Measurements from ENCODE around the gene STX11. TPM values are rescaled to one million over a fixed set of nuclear protein-coding genes. Genes with fewer than 3 reads are reported as not detected.

The STX11 gene
- total and polyA plus RNA-seq, 10 of the 15 experiments (the other 5 are each of a cell fraction or from before 2014, with no cell fraction given) = 0.66 to 38.1 (median 19.8) TPM

DNA sequence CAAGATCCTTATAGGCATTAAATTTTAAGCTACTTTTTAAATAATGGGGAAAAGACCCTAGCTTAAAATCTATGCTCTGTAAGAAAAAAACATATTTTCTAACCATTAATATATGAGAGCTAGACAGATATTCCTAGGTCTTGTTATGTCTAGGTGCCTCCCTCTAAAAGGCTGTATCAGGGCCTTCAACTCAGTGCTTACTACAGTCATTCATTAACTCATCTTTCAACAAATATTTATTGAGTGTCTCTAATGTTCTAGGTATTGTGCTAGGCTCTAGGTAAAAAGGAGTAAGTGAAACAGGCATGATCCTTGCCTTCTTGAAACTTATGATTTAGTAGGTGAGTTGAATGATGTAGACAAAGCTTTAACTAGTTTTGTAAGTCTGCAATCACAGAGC lies 6.4 kb upstream of the STX11 start:
- CTCF ChIA-PET = interaction anchor here (0.8 to 2.1 kb wide), 10 partner anchors 10 to 202 kb away, joined by 3 to 7 read pairs (median 4); no protein-coding TSS in a partner anchor
- no peak for FAIRE-seq
- BruUV-seq (replicated peaks) = no TSS peak

More for the DNA sequence above, 6.4 kb upstream of the STX11 start:
- H3K9ac ChIP-seq (ENCODE audit: control insufficient read depth, insufficient read depth, low read length) = no peak overlapping the region
- H2AFZ ChIP-seq (ENCODE audit: control insufficient read depth, low read depth, low read length) = no peak overlapping the region; the same call in 1 of the 2 replicates
- H3K79me2 ChIP-seq (ENCODE audit: control insufficient read depth, insufficient read depth, low read length) = no peaks in the 10 kb centered on the region
- H3K4me3 ChIP-seq = no peak overlapping the region
- no peak overlapping the region for H3K27ac ChIP-seq (ENCODE audit: control insufficient read depth, insufficient read depth)
- no peaks in the 10 kb centered on the region for H3K9me3 ChIP-seq (replicated peaks; ENCODE audit: control insufficient read depth, insufficient read depth, low read length)
- H3K4me1 ChIP-seq (ENCODE audit: control insufficient read depth, insufficient read depth, low read length) = peaks cover 18% of the 10 kb centered on the region
- in situ Hi-C loops (cut with MboI) = no loop called here
- TF ChIP-seq KAT2A (conservative IDR thresholded peaks at IDR 0.05; ENCODE audit: control insufficient read depth, low read depth, low read length) (no peak), RAD51 (IDR thresholded peaks at IDR 0.05) (no peak), TARDBP (IDR thresholded peaks at IDR 0.05; ENCODE audit: borderline replicate concordance) (no peak), FOXK2 (IDR thresholded peaks at IDR 0.05) (no peak), IKZF1 (conservative IDR thresholded peaks at IDR 0.05) (no peak), SIX5 (IDR thresholded peaks at IDR 0.05; ENCODE audit: low read depth, low read length, severe bottlenecking) (no peak)
- TF ChIP-seq, protein P1, sequence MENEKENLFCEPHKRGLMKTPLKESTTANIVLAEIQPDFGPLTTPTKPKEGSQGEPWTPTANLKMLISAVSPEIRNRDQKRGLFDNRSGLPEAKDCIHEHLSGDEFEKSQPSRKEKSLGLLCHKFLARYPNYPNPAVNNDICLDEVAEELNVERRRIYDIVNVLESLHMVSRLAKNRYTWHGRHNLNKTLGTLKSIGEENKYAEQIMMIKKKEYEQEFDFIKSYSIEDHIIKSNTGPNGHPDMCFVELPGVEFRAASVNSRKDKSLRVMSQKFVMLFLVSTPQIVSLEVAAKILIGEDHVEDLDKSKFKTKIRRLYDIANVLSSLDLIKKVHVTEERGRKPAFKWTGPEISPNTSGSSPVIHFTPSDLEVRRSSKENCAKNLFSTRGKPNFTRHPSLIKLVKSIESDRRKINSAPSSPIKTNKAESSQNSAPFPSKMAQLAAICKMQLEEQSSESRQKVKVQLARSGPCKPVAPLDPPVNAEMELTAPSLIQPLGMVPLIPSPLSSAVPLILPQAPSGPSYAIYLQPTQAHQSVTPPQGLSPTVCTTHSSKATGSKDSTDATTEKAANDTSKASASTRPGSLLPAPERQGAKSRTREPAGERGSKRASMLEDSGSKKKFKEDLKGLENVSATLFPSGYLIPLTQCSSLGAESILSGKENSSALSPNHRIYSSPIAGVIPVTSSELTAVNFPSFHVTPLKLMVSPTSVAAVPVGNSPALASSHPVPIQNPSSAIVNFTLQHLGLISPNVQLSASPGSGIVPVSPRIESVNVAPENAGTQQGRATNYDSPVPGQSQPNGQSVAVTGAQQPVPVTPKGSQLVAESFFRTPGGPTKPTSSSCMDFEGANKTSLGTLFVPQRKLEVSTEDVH (IDR thresholded peaks at IDR 0.05; ENCODE audit: low read depth, partially characterized antibody) = no peak
- TF ChIP-seq, protein P2, sequence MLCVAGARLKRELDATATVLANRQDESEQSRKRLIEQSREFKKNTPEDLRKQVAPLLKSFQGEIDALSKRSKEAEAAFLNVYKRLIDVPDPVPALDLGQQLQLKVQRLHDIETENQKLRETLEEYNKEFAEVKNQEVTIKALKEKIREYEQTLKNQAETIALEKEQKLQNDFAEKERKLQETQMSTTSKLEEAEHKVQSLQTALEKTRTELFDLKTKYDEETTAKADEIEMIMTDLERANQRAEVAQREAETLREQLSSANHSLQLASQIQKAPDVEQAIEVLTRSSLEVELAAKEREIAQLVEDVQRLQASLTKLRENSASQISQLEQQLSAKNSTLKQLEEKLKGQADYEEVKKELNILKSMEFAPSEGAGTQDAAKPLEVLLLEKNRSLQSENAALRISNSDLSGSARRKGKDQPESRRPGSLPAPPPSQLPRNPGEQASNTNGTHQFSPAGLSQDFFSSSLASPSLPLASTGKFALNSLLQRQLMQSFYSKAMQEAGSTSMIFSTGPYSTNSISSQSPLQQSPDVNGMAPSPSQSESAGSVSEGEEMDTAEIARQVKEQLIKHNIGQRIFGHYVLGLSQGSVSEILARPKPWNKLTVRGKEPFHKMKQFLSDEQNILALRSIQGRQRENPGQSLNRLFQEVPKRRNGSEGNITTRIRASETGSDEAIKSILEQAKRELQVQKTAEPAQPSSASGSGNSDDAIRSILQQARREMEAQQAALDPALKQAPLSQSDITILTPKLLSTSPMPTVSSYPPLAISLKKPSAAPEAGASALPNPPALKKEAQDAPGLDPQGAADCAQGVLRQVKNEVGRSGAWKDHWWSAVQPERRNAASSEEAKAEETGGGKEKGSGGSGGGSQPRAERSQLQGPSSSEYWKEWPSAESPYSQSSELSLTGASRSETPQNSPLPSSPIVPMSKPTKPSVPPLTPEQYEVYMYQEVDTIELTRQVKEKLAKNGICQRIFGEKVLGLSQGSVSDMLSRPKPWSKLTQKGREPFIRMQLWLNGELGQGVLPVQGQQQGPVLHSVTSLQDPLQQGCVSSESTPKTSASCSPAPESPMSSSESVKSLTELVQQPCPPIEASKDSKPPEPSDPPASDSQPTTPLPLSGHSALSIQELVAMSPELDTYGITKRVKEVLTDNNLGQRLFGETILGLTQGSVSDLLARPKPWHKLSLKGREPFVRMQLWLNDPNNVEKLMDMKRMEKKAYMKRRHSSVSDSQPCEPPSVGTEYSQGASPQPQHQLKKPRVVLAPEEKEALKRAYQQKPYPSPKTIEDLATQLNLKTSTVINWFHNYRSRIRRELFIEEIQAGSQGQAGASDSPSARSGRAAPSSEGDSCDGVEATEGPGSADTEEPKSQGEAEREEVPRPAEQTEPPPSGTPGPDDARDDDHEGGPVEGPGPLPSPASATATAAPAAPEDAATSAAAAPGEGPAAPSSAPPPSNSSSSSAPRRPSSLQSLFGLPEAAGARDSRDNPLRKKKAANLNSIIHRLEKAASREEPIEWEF (IDR thresholded peaks at IDR 0.05; ENCODE audit: insufficient replicate concordance, low read depth, low read length) = no peak
- TF ChIP-seq, protein P3, sequence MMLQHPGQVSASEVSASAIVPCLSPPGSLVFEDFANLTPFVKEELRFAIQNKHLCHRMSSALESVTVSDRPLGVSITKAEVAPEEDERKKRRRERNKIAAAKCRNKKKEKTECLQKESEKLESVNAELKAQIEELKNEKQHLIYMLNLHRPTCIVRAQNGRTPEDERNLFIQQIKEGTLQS (IDR thresholded peaks at IDR 0.05; ENCODE audit: borderline replicate concordance, extremely low read depth, low read depth, low read length) = no peak
- H3K27me3 ChIP-seq (replicated peaks in 1 of 2; ENCODE audit: control insufficient read depth in 2 of 2, insufficient read depth in 2 of 2, low read length in 1 of 2) = no peaks in the 10 kb centered on the region
- H3K36me3 ChIP-seq (ENCODE audit: control insufficient read depth in 2 of 2, insufficient read depth in 2 of 2, low read length in 1 of 2) = no peaks in the 10 kb centered on the region
- no peak overlapping the region for H3K4me2 ChIP-seq (ENCODE audit: control insufficient read depth, insufficient read depth)
- DNase-seq (ENCODE audit: low read depth, low spot score) = no peak
- intact Hi-C loops (cut with micrococcal nuclease; ENCODE audit: unreplicated experiment) = no loop called here
- ChIA-PET SMC1A (ENCODE audit: uncharacterized antibody, unreplicated experiment) (interaction anchor here (0.6 to 5.3 kb wide), 17 partner anchors 10 to 73 kb away, joined by 3 to 21 read pairs (median 5); no protein-coding TSS in a partner anchor), POLR2A (interaction anchor here (0.8 to 1.1 kb wide), 3 partner anchors 10 to 74 kb away, joined by 3 read pairs; no protein-coding TSS in a partner anchor), RAD21 (ENCODE audit: unreplicated experiment) (interaction anchor here (0.7 to 4.3 kb wide), 5 partner anchors 16 to 202 kb away, joined by 3 to 21 read pairs (median 6); no protein-coding TSS in a partner anchor)
- no peaks in the 10 kb centered on the region for H4K20me1 ChIP-seq (ENCODE audit: control insufficient read depth, insufficient read depth)
- no peak for ATAC-seq

All from GM12878 (cell line).